ENCODE measurements around the gene CPNE1.

CPNE1 gene

DNA sequence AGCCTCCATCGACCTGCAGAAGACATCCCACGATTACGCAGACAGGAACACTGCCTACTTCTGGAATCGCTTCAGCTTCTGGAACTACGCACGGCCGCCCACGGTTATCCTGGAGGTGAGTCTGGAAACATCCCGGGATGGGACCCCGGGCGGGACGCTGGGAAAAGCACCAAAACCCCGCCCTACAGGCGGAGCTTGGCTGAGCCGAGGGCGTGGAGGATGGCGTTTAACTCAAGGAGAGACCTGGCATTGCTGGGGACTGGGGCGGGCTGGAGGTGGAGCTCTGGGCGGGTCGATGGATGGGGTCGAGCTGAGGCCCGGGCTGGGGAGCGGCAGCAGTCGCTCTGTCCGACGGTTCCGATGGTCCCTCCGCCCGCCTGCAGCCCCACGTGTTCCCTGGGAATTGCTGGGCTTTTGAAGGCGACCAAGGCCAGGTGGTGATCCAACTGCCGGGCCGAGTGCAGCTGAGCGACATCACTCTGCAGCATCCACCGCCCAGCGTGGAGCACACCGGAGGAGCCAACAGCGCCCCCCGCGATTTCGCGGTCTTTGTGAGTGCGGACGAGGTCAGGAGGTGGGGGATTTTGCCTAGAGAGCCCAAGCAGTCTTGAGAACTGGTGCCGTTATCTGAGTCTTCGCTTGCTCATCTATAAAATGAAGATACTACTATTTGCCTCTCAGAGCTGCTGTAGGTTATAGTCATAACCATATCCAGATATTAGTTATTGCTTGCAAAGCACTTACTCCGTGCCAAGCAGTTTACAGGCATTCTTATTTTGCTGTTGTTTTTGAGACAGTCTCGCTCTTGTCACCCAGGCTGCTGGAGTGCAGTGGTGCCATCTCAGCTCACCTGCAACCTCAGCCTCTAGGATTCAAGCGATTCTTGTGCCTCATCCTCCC lies 45.3 kb downstream of the CPNE1 start:
- peak; percentile 94 for DNase-seq (ENCODE audit: low spot score)

DNA sequence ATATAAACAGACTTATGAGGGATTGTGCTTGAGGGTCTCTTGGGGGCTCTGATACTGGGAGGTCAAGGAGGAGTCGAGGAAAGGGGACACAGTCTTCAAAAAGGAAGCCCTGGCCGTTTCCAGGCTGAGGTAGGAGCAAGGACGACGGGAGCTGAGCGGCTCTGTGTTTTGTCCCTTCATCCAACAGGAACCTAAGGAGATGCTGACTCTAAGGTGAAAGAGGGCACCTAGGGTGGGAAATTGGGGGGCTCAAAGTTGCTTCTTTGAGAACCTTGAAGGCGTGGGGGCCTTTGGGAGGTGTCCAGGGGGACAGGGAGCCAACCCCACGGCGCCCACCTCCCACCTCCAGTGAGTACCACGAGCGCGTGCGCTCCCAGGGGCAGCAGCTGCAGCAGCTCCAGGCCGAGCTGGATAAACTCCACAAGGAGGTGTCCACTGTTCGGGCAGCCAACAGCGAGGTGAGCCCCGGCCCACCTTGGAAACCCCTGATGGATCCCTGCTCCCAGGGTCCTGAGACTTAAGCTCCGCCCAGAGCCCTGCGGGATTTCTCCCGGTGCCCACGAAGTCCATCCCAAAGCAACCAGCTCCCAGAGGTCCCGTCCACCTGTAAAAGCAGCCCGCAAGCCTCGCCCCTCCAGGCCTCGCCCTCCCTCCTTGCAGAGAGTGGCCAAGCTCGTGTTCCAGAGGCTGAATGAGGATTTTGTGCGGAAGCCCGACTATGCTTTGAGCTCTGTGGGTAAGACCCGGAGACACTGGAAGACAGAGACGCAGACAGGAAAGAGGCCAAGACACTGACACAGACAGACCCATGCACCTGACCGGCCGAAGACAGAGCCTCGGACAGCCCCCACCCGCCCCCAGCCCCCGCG lies 46.2 kb downstream of the CPNE1 start:
- DNase-seq (ENCODE audit: low spot score), result peak; percentile 45

- peak; percentile 85 for DNase-seq (ENCODE audit: low spot score)
These were observed 47.1 kb downstream of the CPNE1 start for GRCh38 chr20:35617397-35618262.

DNA sequence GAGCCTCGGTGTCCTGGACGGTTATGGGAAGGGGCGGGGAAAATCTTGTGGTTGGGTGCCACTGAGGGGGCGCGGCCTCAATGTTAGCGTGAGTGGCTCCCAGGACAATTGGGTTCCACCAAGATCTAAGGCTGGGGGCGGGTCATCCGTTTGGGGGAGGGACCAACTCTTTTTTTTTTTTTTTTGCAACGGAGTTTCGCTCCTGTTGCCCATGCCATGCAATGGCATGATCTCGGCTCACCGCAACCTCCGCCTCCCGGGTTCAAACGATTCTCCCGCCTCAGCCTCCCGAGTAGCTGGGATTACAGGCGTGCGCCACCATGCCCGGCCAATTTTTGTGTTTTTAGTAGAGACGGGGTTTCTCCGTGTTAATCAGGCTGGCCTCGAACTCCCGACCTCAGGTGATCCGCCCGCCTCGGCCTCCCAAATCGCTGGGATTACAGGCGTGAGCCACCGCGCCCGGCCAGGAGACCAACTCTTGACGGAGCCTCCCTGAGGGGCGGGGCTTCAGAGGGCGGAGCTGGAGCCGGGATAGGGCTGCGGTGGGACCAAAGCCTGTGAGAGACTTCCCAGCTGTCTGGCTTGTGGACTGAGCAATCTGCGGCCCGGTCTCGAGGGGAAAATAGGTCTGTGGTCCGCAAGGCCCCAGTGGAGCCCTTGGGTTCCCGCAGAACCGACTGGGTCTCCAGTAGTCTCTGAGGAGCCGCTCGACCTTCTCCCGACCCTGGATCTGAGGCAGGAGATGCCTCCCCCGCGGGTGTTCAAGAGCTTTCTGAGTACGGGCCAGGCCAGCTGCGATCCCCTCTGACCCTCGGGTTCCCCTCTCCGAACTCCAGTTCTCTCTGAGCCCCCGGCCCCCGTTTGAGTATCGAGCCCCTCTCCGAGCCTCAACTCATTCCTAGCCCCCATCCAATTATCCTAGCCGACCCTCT lies 48.0 kb downstream of the CPNE1 start:
- DNase-seq (ENCODE audit: low spot score), result peak; percentile 100

DNA sequence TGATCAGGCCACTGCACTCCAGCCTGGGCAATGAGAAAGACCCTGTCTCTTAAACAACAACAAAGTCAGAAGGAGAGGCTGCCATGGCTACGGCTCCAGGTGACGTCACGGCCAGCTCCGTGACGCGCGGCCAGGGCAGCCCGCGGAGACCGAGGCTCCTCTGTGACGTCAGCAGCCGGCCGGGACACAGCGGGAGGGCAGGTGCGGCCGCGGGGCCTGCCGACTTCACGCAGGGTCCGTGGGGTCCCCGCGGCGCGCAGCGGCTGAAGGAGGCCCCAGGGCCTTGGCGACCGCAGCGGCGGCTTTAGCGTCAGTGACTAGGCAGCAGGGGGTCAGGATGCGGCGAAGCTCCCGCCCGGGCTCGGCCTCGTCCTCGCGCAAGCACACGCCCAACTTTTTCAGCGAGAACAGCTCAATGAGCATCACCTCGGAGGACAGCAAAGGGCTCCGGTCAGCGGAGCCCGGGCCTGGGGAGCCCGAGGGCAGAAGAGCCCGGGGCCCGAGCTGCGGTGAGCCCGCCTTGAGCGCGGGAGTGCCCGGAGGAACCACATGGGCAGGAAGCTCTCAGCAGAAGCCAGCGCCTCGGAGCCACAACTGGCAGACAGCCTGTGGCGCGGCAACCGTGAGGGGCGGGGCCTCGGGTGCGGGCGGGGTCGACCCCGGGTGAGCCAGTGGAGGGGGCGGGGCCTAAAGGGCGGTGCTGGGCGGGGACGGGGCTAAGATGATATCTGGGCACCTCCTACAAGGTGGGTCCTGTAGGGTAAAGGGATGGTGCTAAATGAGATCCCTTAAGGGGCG lies 48.8 kb downstream of the CPNE1 start, which contains the start of gene SPAG4:
TSS of gene SPAG4 (plus strand) at position 163 of the 798 bp plus-strand sequence. CDS start at position 338, 175 bp downstream.
- DNase-seq (ENCODE audit: low spot score), result peak; percentile 79

GRCh38 chr20:35611482-35611881 lies 53.2 kb downstream of the CPNE1 start:
- DNase-seq (ENCODE audit: low spot score), result peak; percentile 77

- no peak for DNase-seq (ENCODE audit: low spot score)
These were observed 53.8 kb downstream of the CPNE1 start for GRCh38 chr20:35610833-35611427.

GRCh38 chr20:35607003-35607735 lies 57.5 kb downstream of the CPNE1 start:
- no peak for DNase-seq (ENCODE audit: low spot score)

- DNase-seq (ENCODE audit: low spot score), result no peak
These were observed 58.6 kb downstream of the CPNE1 start for GRCh38 chr20:35606127-35606526.

GRCh38 chr20:35604449-35604747 lies 60.3 kb downstream of the CPNE1 start:
- DNase-seq (ENCODE audit: low spot score), result peak; percentile 53

DNA sequence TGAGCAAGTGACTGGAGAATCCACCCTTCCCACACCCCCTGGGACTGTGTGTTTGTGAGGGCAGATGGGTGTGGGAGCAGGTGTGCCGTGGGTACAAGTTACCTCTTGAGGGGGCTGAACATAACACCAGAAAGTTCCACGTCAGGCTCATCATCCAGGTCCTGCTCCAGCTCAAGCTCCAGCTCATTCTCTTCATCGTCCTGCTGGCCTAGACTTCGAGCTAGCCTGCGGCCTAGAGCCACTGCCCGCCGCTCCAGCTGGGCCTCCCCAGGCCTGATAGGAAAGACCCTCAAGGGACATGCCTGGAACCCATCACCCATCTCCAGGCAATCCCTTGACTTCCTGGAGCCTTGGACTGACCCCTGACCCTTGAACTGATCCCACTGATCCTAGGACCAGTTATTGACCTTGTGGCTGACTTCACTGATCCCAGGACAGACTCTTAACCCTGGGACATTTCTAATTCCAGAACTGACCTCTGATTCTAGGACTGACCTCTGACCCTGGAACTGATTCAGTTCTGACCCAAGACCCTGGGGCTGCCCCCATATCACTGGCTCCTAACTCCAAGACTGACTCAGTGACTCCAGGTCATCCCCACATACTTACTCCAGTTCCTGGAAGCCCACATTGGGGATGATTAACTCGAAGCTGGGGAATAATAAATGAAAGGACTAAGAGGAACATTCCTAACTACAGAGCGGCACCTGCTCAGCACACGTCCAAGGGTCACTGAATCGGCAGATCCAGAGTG lies 60.8 kb downstream of the CPNE1 start:
- no peak for DNase-seq (ENCODE audit: low spot score)

DNA sequence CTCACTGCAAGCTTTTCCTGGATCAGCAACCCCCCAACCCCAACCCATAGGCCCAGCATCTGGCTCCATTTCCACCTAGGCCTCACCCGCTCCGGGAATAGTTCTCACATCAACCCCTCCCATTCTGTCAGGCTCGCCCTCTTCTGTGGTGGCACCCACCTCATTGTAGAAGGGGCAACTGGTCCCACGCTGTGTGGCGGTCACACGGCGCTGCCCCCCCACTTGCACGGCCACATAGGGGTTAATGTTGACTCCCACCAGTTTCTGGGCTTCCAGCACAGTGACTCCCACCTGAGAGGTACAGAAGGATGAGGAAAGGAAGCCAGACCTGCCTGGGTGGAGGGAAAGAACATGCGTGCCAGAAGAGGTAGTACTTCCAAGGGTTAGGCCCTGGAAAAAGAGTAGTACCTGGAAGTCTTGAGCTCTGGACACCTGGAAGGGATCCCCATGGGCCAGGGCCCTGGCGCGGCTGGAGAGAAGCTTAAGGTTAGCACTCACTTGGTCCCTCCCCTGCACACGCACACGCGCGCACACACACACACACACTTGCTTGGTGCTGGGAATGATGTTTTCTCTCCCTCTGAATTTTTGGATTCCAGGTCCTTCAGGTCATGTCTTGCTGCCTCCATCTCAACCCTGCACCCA lies 61.7 kb downstream of the CPNE1 start:
- DNase-seq (ENCODE audit: low spot score), result no peak

DNA sequence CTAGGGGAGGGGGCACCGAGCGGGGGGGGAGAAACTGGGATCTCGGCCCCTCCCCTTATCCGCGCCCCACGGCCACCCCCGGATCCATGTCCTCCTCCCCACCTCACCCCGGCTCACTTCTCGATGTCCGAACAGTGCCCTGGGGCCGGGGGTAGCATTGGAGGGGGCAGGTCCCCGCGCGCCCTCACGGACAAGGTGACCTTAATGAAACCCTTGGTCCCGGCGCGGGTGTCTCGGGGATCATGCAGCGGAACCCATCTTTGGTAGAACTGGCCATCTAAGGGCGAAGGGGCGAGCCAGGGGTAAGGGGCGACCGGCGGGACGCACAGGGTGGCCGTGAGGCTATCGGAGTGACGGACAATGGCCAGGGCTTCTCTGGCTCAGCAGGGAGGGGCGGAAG lies 62.7 kb downstream of the CPNE1 start:
- no peak for DNase-seq (ENCODE audit: low spot score)

GRCh38 chr20:35600993-35601973 lies 63.4 kb downstream of the CPNE1 start:
- no peak for DNase-seq (ENCODE audit: low spot score)

- no peak for DNase-seq (ENCODE audit: low spot score)
These were observed 64.3 kb downstream of the CPNE1 start for GRCh38 chr20:35600176-35600992.

DNA sequence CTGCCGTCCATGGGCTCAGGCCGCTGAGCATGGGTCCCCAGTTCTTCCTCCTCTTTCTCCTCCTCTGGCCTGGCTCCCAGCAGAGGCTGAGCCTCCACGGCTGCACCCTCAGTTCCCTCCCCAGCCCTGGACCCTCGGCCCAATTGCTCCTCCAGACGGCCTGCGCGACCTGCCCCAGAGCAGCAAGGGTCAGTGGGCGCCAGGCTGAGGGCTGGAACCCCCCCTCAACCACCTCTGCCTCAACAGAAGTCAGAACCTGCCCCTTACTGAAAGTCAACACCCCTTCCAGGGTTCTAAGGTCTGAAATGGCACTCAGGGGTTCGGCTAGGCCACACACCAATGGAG lies 65.0 kb downstream of the CPNE1 start:
- DNase-seq (ENCODE audit: low spot score), result no peak
